Right ventricle myocardium inferior (tissue), 1 donor: ENCODE results near the gene LRRC59. TPM values are rescaled to one million over a fixed set of nuclear protein-coding genes. Genes with fewer than 3 reads are reported as not detected.

Experiments used
- ATAC-seq: fragments of 200-7000 bp; cut with Tn5 transposase; one replicate; pipeline ENCODE4 v1.9.1; 2020; ENCODE audit warnings: mild to moderate bottlenecking, moderate library complexity
- DNase-seq: peaks from one replicate; pipeline ENCODE4 v3.0.0; 2021; ENCODE audit errors: missing footprints
- intact Hi-C: fragments of 100-400 bp; cut with DNase I; formaldehyde crosslinking; loops from one replicate; pipeline ENCODE4 v1.11.0; 2022
- total RNA-seq: library from RNA; stranded (reverse); fragmentation: NEBNext Ultra II Directional; extraction: Animal tissue kit (Norgen Biotek cat#: 25700); gene quantifications from one replicate; pipeline ENCODE4 v1.2.1, GENCODE V29; 2021
- donor health status: DM: no; HTN: yes; CAD: no; lungs with severe emphysema.

The LRRC59 gene
- total RNA-seq, 1 donor from 2014 or later = 24.5 TPM

- intact Hi-C loops = loop anchor here (2.0 kb wide), 1 partner anchor 24 kb away; the partner anchor contains the start of genes EME1 and MRPL27
- DNase-seq (no peak), ATAC-seq (peak; percentile 25)
Measured at GRCh38 chr17:50396261-50397110, 837 bp downstream of the LRRC59 start.

- DNase-seq (no peak), ATAC-seq (no peak)
- intact Hi-C loops = no loop called here
Measured at GRCh38 chr17:50394711-50395110, 2.6 kb downstream of the LRRC59 start.

DNA sequence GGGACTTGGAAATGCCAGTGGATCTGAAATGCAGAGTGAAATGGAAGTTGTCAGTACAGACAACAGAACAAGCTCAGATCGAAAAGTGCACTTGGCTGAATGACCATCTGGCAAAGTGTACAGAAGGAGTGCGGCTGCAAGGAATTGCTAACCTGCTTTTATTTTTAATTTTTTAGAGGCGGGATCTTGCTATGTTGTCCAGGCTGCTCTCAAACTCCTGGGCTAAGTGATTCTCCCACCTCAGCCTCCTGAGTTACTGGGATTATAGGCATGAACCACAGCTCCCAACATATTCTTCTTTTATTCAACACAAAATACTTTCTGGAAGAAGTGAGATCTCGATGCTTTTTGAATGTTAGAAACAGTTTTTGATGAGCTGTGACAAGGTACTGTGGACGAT is 3.6 kb downstream of the LRRC59 start:
- DNase-seq (no peak), ATAC-seq (no peak)
- intact Hi-C loops = no loop called here

DNA sequence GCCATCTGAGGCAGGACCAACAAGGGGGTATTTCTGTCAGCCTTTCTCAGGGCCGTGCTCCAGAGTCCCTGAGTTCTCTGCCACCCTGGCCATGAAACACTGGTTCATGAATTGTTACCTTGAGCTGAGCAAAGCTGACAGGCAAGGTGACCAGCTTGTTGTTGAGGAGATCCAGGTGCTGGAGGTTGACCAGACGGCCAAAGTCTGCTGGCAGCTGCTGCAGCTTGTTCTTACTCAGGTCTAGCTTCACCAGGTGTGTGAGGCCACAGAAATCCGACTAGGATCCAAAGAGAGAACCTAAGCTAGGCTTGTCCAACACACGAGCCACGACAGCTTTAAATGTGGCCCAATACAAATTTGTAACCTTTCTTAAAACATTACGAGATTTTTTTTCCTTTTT is 4.7 kb downstream of the LRRC59 start:
- no peak for ATAC-seq
- intact Hi-C loops = no loop called here
- no peak for DNase-seq

DNA sequence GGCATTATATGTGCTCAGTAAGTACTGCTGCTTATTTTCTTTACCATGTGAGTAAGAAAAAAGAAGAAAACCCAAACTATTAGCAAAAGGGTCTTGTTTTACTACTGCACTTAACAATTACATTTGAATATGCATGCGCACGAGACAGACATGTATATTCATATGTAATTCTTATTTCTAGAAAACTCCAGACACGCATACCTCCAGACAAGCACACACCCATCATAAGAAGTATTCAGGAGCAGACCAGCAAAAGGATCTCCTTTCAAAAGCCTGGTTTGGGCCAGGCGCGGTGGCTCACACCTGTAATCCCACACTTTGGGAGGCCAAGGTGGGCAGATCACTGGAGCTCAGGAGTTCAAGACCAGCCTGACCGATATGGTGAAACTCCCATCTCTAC is 7.8 kb downstream of the LRRC59 start:
- intact Hi-C loops = no loop called here
- ATAC-seq = no peak

DNA sequence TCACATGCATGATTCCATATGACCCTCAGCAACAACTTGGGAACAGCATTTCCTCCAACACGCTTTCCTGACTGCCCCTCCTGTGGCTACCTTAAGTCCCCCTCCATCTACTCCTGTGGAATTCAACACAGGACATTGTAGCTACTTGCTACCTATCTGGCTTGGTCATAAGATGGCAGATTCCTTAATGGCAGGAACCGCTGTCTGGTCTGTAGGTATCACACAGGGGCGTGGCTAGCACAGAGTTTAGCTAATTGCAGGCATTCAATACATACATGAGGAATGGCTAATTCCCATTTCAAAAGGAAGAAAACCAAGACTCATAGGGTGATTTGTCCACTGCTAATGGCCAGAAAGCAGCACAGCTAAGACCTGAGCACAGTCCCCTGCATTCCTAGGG is 8.6 kb downstream of the LRRC59 start:
- ATAC-seq = no peak
- DNase-seq = no peak
- intact Hi-C loops = no loop called here

More for the DNA sequence above, 7.8 kb downstream of the LRRC59 start:
- DNase-seq = no peak

DNA sequence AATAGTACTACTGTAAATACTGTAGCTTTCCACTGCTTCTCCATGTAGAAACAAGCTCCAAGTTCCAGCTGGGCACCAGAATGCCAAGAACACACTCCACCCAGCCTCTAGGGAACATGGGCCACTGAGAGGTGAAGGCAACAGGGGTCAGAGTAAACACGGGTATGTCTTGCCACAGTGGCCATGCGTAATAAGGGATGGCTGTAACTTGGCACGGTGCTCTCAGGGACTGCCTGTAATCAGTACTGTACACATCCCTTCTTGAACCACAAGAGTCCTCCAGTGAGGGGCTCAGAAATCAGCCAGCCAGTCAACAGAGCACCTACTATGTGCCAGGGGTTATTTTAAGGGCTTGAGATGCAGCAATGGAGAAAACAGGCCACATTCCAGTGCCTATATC is 10.8 kb downstream of the LRRC59 start:
- intact Hi-C loops = no loop called here
- DNase-seq = no peak
- no peak for ATAC-seq

DNA sequence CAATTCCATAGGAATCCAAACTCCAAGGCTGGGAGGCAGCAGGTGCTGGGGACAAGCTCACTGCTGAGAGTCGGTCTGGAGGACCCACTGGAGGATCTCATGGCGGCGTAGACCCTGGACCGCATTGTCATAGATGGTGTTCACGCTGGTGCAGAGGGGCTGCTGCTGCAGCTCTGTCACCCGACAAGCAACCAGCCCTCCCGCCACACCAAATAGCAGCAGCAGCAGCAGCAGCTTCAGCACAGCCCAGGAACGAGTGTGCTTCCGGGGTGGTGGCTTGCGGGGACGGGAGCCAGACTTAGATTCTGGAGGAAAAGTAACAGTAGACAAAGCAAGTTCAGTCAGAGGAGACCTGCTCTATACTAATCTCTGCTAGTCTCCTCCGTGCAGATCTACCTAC is 14.4 kb downstream of the LRRC59 start:
- intact Hi-C loops = no loop called here
- no peak for DNase-seq
- no peak for ATAC-seq

DNA sequence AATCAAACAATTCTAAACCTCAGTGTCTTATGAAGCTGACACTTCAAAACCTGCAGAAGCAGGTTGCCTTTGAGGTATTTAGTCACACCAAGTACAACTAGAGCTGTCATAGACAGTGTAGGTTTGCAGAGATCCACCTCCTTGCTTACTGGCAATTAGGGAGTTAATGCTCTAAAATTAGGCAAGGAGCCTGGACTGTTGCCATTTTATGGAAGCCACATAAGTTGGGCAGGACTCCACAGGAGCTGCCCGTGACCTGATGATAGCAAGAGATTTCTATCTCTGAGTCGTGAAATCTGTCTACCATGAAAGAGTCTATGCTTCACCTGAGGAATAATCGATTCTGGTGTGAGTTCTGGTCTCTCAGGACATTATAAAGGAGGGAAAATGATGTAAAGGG is 15.4 kb downstream of the LRRC59 start:
- no peak for ATAC-seq
- DNase-seq = no peak
- intact Hi-C loops = no loop called here

DNA sequence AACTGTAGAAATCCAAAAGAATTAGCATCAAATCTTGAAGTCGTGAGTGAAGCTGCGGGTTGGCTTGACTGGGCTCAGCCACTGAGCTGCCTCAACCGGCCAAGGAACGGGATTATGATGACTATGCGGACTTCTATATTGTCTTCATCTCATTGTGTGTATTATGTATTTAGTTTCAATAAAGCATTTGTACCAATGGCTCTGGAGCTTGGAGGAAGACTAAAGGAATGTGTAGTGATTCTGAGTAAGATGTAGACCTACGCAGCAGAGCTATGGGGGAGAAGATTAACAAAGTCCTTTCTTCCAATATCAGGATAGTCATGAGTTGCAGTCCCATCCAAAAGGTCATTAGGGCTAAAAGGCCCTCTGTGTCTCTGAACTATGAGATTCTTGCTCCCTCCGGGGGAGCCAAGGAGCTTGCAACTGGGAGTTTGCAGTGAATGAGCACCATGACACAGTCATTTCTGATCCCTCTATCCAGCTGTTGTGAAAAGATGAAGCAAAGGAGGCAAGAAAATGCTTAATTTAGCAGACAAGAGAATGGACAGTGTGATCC is 16.0 kb downstream of the LRRC59 start:
- DNase-seq (no peak), ATAC-seq (no peak)
- intact Hi-C loops = no loop called here

DNA sequence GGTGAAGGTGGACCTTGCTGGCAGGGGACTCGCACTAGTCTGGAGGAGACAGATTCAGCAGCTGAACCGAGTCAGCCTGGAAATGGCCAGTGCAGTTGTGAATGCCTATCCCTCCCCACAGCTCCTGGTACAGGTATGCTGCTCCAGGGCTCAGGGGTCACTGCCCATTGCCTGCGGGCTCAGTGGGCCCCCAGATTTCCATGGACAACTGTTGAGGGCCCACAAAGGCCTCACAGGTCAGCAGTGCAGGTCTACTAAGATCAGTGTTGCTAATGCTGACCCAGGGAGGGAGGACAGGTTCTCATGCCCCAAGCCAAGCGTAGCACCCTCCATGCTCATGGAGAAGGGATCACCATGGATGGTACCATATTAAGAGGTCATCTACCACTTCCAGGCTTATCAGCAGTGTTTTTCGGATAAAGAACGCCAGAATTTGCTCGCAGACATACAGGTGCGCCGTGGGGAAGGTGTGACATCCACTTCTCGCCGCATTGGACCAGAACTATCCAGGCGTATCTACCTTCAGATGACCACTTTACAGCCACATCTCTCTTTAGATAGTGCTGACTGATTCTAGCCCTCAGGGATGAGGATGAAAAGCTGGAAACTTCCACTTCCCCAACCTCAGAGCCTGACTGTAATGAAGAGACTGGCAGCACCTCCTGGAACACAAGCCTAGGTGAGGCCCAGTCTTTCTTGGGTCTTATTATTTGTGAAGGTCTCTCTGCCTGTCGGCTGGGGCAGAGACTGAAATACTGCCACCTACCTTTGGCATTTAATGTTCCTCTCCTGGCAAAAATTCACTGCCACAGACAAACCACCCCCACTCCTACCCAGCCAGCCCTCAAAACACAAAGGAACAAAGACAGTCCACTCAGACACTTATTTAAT is 16.7 kb downstream of the LRRC59 start:
- intact Hi-C loops = no loop called here
- DNase-seq = no peak
- ATAC-seq = peak; percentile 42

DNA sequence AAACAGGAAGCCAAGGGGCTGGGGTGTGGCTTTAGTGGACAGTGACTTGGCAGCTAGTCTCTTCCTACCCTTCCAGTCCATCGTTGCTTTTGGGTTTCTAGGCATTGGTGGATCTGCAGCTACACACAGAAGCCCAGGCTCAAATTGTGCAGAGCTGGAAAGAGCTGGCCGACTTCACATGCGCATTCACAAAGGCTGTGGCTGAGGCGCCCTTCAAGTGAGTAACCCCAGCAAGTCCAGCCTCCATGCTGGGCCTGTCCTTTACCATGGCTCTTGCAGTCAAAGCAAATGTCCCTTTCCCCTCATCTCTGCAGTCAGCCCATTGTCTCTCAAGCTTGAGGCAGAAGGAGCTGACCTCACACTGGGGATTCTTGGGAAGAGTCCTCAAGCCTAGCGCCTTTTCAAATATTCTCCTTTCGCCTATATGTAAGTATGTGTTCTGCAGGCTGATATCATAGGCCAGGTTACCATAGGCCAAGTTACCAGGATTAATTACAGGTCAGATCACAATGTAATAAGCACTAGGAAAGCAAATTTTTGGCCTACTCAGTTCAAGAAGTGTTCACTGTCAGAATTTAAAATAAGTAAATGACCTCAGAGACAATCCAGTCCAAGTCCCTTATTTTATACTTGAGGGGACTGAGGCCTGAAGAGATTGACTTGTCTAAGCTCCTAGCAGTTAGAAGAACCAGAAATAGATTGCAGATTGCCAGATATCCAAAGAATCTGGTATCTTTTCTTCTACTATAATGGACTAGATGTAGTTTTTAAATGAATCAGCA is 17.8 kb downstream of the LRRC59 start:
- no peak for ATAC-seq
- intact Hi-C loops = no loop called here
- DNase-seq = no peak

- intact Hi-C loops = no loop called here
- DNase-seq = no peak
- no peak for ATAC-seq
Measured at GRCh38 chr17:50375858-50376538, 21.3 kb downstream of the LRRC59 start.

DNA sequence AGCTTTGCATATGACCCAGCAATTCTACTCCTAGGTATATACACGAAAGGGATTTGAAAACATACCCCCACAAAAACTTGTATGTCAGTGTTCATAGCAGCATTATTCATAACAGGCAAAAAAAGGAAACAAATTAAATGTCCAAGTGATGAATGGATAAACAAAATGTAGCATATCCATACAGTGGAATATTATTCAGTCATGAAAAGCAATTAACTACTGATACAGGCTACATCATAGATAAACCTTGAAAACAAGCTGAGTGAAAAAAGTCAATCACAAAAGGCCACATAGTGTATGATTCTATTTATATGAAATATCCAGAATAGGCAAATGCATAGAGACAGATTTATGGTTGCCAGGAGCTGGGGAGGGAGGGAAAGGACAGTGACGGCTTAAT is 23.6 kb downstream of the LRRC59 start:
- ATAC-seq (no peak), DNase-seq (no peak)
- intact Hi-C loops = loop anchor here (2.0 kb wide), 1 partner anchor 23 kb away; the partner anchor contains the start of gene LRRC59

- ATAC-seq = peak; percentile 92
- DNase-seq = peak; percentile 93
- intact Hi-C loops = loop anchor here (2.0 kb wide), 1 partner anchor 24 kb away; the partner anchor contains the start of gene LRRC59
Measured at GRCh38 chr17:50372758-50373556, 24.4 kb downstream of the LRRC59 start, which contains the start of the genes EME1 and MRPL27. Gene EME1 (plus strand): TSS chr17:50373229. CDS start chr17:50375209, 1,980 bp downstream. Gene MRPL27 (minus strand): TSS chr17:50373184. CDS start chr17:50373170, 14 bp downstream.

GRCh38 chr17:50372222-50372757 is 25.0 kb downstream of the LRRC59 start:
- intact Hi-C loops = loop anchor here (2.0 kb wide), 1 partner anchor 25 kb away; the partner anchor contains the start of gene LRRC59

GRCh38 chr17:50371526-50371925 is 25.8 kb downstream of the LRRC59 start:
- DNase-seq (no peak), ATAC-seq (no peak)
- intact Hi-C loops = no loop called here

More at GRCh38 chr17:50372222-50372757, 25.0 kb downstream of the LRRC59 start:
- DNase-seq = no peak
- no peak for ATAC-seq
